ENCODE results near the gene C3orf52. TPM values are rescaled to one million over a fixed set of nuclear protein-coding genes. Genes with fewer than 3 reads are reported as not detected.
A peak's percentile ranks its signal among the peaks of the same experiment; 100 is the strongest.

Gene C3orf52
- total RNA-seq, 6 donors from 2014 or later: 17.1 to 74.6 (median 28.4) TPM

DNA sequence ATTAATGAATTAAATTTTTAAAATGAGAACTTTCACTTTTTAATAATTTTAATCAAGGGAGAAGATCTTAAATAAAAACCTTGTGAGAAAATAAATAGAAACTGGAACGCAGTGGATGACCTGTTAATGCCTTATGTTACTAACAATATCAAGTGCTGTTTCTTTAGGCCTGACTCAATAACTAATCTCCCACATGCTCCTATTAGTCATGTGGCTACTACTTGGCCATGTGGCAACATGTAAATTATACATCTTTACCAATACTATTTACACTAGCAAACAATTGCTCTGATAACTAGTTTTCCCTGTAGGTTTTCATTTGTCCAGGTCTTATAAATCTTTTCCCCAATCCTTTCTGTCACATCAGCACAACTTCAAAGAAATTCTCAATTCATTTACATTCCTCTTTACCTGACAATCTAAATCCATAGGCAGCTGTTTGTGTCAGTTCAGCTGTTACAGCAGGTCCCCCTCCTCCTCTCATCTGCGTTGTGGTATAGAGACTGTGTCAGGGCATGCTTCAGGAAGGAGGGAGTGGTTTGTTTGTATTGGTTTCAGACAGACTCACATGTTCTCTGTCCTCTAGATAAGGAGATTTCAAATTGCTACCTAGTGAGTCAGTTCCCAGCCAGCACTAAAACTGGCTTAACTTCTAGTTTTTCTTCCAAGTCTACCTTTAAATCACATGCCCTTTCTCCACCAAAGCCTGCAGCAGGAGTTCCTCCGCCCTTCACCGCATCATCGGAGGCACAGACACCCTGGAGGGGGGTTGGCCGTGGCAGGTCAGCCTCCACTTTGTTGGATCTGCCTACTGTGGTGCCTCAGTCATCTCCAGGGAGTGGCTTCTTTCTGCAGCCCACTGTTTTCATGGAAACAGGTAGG is 11.3 kb upstream of the C3orf52 start:
- WGBS, 2 donors: 37 to 47% methylated on average over 6 of the region's 6 CpGs
- Histone ChIP-seq H3K27ac (peak overlapping the region; percentile 31 to 70 (median 63)), H3K27me3 (no peaks in the 10 kb centered on the region), H3K9me3 (no peaks in the 10 kb centered on the region), H3K36me3 (no peaks in the 10 kb centered on the region), H3K4me1 (peaks cover 0 to 7% (median 0%) of the 10 kb centered on the region in 4 donors), H3K4me3 (no peak overlapping the region)
- ATAC-seq (ENCODE audit: low FRiP score in 2 of 2) (peak; percentile 78 to 96), DNase-seq (peak; percentile 24 to 49)
- TF ChIP-seq EP300 (IDR thresholded peaks at IDR 0.05): peak in 1 of 4 donors; percentile 21
- TF ChIP-seq POLR2A (IDR thresholded peaks at IDR 0.05): peak in 1 of 4 donors; percentile 25
- TF ChIP-seq, protein P1, sequence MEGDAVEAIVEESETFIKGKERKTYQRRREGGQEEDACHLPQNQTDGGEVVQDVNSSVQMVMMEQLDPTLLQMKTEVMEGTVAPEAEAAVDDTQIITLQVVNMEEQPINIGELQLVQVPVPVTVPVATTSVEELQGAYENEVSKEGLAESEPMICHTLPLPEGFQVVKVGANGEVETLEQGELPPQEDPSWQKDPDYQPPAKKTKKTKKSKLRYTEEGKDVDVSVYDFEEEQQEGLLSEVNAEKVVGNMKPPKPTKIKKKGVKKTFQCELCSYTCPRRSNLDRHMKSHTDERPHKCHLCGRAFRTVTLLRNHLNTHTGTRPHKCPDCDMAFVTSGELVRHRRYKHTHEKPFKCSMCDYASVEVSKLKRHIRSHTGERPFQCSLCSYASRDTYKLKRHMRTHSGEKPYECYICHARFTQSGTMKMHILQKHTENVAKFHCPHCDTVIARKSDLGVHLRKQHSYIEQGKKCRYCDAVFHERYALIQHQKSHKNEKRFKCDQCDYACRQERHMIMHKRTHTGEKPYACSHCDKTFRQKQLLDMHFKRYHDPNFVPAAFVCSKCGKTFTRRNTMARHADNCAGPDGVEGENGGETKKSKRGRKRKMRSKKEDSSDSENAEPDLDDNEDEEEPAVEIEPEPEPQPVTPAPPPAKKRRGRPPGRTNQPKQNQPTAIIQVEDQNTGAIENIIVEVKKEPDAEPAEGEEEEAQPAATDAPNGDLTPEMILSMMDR (IDR thresholded peaks at IDR 0.05): no peak
- no peak for TF ChIP-seq POLR2AphosphoS5 (IDR thresholded peaks at IDR 0.05)

DNA sequence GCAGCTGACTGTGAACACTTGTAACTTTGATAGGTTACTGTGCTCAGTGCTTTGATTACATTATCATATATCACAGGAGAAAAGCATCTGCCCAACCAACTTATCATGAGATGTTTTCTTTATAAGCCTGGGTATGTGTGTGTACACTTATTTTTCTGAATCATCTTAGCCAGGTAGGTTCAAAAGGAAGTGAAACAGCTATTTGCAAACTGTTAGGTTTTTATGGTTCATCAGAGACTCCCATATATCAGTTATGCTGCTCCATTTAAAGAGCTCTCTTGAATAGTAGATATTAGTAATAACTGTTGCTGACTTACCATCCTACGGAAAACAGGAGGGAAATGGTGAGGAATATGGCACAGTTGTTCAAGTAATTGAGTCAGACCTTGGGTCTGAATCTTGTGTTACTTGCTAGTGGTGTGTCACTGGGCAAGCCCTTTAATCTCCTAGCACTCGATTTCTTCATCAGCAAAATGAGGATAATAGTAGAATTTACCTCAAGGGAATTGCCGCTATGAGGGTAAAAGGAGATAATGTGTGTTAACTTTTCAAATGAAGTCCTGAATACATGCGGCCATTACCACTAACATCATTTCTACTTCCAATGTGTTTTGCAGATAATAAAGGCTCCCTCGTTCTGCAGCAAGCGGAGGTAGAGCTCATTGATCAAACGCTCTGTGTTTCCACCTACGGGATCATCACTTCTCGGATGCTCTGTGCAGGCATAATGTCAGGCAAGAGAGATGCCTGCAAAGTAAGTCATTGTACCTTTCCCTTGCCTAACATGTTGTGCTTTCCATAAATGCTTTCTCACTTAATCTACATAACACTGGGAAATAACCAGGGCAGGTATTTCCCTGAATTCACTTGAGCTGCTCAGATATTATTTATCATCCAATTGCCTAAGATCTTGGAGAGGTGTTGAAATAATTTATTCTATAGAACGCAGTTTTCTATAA is 7.8 kb upstream of the C3orf52 start:
- Histone ChIP-seq H3K27me3 (no peaks in the 10 kb centered on the region), H3K36me3 (no peaks in the 10 kb centered on the region), H3K4me3 (no peak overlapping the region), H3K4me1 (peaks cover 0 to 7% (median 0%) of the 10 kb centered on the region in 4 donors), H3K9me3 (no peaks in the 10 kb centered on the region), H3K27ac (no peak overlapping the region)
- 85 to 89% methylated on average over 10 of the region's 10 CpGs for WGBS, 2 donors
- no peak for DNase-seq
- ATAC-seq (ENCODE audit: low FRiP score in 2 of 2): no peak
- TF ChIP-seq POLR2A (IDR thresholded peaks at IDR 0.05) (no peak), EP300 (IDR thresholded peaks at IDR 0.05) (no peak), POLR2AphosphoS5 (IDR thresholded peaks at IDR 0.05) (no peak)
- TF ChIP-seq, protein P1 (IDR thresholded peaks at IDR 0.05): no peak

DNA sequence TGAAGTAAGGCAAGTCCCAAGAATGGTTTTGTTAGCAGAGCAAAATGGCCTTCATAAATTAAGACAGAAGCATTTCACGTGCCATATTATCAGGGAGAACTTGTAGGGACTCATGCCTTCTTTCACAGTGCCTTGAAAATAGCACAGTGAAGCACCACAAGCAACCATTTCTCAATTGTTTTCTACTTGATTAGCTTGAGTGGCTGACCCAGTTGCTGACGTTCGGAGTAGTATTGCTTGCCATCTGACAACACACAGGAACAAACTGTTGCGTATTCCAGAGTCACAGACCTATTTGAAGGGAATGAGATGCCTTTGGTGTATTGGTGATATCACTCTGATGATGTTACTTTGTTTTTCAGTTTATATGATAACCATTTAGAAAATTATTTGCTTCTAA is 3.0 kb upstream of the C3orf52 start:
- no peak overlapping the region for H3K27ac ChIP-seq
- WGBS, 2 donors: 67 to 70% methylated on average over 4 of the region's 4 CpGs
- DNase-seq: peak in 1 of 2 donors; percentile 40
- TF ChIP-seq POLR2AphosphoS5 (IDR thresholded peaks at IDR 0.05) (no peak), POLR2A (IDR thresholded peaks at IDR 0.05) (no peak), EP300 (IDR thresholded peaks at IDR 0.05) (no peak)
- TF ChIP-seq, protein P1 (IDR thresholded peaks at IDR 0.05): no peak
- H3K36me3 ChIP-seq: no peaks in the 10 kb centered on the region
- no peaks in the 10 kb centered on the region for H3K27me3 ChIP-seq
- no peak overlapping the region for H3K4me3 ChIP-seq
- peaks cover 0 to 22% (median 11%) of the 10 kb centered on the region in 4 donors for H3K4me1 ChIP-seq
- no peak for ATAC-seq (ENCODE audit: low FRiP score in 2 of 2)
- H3K9me3 ChIP-seq: no peaks in the 10 kb centered on the region

DNA sequence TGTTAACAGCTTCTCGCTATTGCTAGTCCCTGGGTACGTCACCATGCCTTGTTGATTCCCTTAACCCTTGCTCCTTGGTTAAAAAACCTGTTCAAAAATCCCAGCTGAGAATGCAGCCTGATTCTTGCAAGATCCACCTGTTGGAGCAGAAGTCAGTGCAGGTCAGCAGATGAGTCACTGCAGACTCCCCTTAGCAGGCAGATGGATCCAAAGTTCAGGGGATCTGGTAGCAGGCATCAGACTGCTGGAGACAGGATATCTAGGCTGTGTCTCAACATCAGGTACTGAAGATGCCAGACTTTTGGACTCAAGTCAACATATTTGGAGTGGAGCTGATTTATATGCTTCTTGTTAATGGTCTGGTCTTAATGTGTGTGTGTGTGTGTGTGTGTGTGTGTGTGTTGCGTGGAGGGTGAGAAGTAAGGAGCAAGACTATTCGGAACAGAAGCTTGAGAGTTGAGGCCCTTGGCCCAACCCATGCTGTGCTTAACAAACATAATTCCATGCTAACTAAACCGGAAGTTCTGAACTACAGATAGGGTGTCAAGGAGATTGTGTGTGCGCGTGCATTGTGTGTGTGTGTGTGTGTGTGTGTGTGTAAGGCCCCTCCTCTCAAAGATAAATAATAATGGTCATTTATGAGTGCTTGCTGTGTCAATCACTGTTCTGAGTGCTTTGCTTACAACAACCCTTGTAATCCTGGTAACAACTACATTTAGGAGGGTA is 1.0 kb upstream of the C3orf52 start:
- Histone ChIP-seq H3K27ac (no peak overlapping the region), H3K4me1 (peaks cover 0 to 22% (median 11%) of the 10 kb centered on the region in 4 donors), H3K36me3 (no peaks in the 10 kb centered on the region), H3K9me3 (no peaks in the 10 kb centered on the region), H3K27me3 (no peaks in the 10 kb centered on the region), H3K4me3 (no peak overlapping the region)
- 82 to 85% methylated on average over 7 of the region's 7 CpGs for WGBS, 2 donors
- DNase-seq (no peak), ATAC-seq (ENCODE audit: low FRiP score in 2 of 2) (peak in 1 of 2 donors; percentile 16)
- no peak for TF ChIP-seq POLR2AphosphoS5 (IDR thresholded peaks at IDR 0.05)
- TF ChIP-seq POLR2A (IDR thresholded peaks at IDR 0.05): no peak
- no peak for TF ChIP-seq EP300 (IDR thresholded peaks at IDR 0.05)
- TF ChIP-seq, protein P1 (IDR thresholded peaks at IDR 0.05): no peak

All from upper lobe of left lung (tissue), 6 donors.